Dermis lymphatic vessel endothelial cell (primary cell): ENCODE data around the gene BSDC1. TPM values are rescaled to one million over a fixed set of nuclear protein-coding genes. Genes with fewer than 3 reads are reported as not detected.

ENCODE experiments used
- total RNA-seq: library from RNA; depleted of rRNA; stranded (reverse); fragments of >200 nt; gene quantifications from 2 replicates; pipeline ENCODE4 v1.2.1, GENCODE V29; 2014

BSDC1 gene
- 38.0 and 47.8 TPM in 2 replicates for total RNA-seq

GRCh38 chr1:32394141-32394889 is at the start of gene BSDC1:
BSDC1 (minus strand) TSS chr1:32394441; CDS start chr1:32394414, 27 bp downstream.

GRCh38 chr1:32362474-32363313 is 31.5 kb downstream of the BSDC1 start, which contains the start of the genes FAM229A and TSSK3:
FAM229A (minus strand) TSS chr1:32362485; CDS start chr1:32362091, 394 bp downstream.
TSSK3 (plus strand) TSS chr1:32362539; CDS start chr1:32362702, 163 bp downstream.

GRCh38 chr1:32335790-32336590 is 58.3 kb downstream of the BSDC1 start, which contains the start of gene MARCKSL1:
MARCKSL1 (minus strand) TSS chr1:32336233; CDS start chr1:32336033, 200 bp downstream.

Other genes starting within 250 kb of the BSDC1 start
- 61.2 and 70.6 TPM in 2 replicates for gene TXLNA, start 214.8 kb downstream of the BSDC1 start, total RNA-seq
- 13.4 and 17.2 TPM in 2 replicates for gene CCDC28B, start 193.8 kb downstream of the BSDC1 start, total RNA-seq
- gene IQCC, start 188.8 kb downstream of the BSDC1 start, total RNA-seq = 0.87 and 1.2 TPM in 2 replicates
- gene DCDC2B, start 185.4 kb downstream of the BSDC1 start, total RNA-seq = not detected in 2 replicates
- gene TMEM234, start 172.1 kb downstream of the BSDC1 start, total RNA-seq = 10.4 and 11.1 TPM in 2 replicates
- gene EIF3I, start 172.0 kb downstream of the BSDC1 start, total RNA-seq = 251 and 296 TPM in 2 replicates
- 0.17 and 0.22 TPM in 2 replicates for gene FAM167B, start 147.2 kb downstream of the BSDC1 start, total RNA-seq
- 0.11 and 0.17 TPM in 2 replicates for gene LCK, start 143.2 kb downstream of the BSDC1 start, total RNA-seq
- 143 and 168 TPM in 2 replicates for gene HDAC1, start 102.4 kb downstream of the BSDC1 start, total RNA-seq
- gene MARCKSL1, start 58.2 kb downstream of the BSDC1 start, total RNA-seq = 128 and 185 TPM in 2 replicates
- 0.86 and 0.98 TPM in 2 replicates for gene FAM229A, start 32.0 kb downstream of the BSDC1 start, total RNA-seq
- 0.09 and 0.11 TPM in 2 replicates for gene TSSK3, start 31.9 kb downstream of the BSDC1 start, total RNA-seq
- under 0.01 TPM in 2 replicates for gene ZBTB8B, start 70.6 kb upstream of the BSDC1 start, total RNA-seq
- 9.0 and 11.5 TPM in 2 replicates for gene ZBTB8A, start 145.0 kb upstream of the BSDC1 start, total RNA-seq